ENCODE results near the gene ST6GALNAC4. TPM values are rescaled to one million over a fixed set of nuclear protein-coding genes. Genes with fewer than 3 reads are reported as not detected.

The ST6GALNAC4 gene
- total RNA-seq, 2 experiments from 2014 or later = 118 to 180 TPM

DNA sequence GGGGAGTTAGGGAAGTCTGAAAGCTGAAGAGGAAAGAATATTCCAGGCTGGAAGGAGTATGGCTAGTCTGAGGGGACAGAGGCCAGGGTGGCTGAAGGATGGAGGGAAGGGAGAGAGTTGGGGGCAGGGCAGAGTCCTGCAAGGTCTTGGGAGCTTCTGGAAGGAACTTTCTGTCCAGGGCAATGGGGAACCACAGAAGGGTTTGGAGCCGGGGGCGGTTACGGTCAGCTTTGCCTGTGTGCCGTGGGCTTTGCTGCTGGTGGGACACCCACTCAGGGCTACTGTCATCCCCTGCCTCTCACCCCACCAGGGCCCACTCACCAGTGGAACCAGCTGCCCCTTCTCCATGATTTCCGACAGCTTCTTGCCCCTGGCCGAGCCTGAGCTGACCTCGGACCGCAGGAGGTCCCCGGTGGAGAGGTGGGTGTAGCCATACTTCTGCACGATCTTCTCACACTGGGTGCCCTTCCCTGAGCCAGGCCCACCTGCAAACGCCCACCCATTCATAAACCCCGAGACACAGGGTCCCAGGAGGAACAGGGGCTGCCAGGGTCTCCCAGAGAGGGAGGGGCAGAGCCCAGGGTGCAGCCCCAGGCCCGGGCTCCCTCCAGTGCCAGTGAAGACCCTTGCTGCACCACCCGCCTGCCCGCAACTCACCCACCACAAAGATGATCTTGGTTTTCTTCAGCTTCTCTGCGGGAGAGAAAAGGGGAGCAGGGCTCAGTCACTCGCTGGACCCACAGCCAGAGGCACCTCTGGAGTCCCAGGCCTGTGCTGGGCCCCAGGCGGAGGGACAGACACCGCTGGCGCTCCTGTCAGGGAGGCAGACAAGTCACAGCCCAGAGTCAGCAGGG is 44.2 kb downstream of the ST6GALNAC4 start:
- Histone ChIP-seq H3K9me3 (ENCODE audit: low read length) (no peaks in the 10 kb centered on the region), H3K36me3 (ENCODE audit: insufficient read depth, low read length) (no peaks in the 10 kb centered on the region), H3K9me2 (ENCODE audit: insufficient read depth, low read length) (no peaks in the 10 kb centered on the region), H3K4me3 (ENCODE audit: low read depth, low read length, poor library complexity, severe bottlenecking) (no peak overlapping the region), H3K79me2 (ENCODE audit: insufficient read depth, low read depth, low read length) (no peaks in the 10 kb centered on the region), H3K4me2 (ENCODE audit: low read length) (no peak overlapping the region), H3K4me1 (ENCODE audit: insufficient read depth, low read length, poor library complexity, severe bottlenecking) (no peaks in the 10 kb centered on the region), H4K20me1 (ENCODE audit: insufficient read depth, low read length) (no peaks in the 10 kb centered on the region), H3K27ac (ENCODE audit: low read depth, low read length, poor library complexity, severe bottlenecking) (no peak overlapping the region), H2AFZ (ENCODE audit: low read length) (no peak overlapping the region)
- intact Hi-C loops (cut with micrococcal nuclease; ENCODE audit: unreplicated experiment) = loop anchor here (5.0 to 10.0 kb wide), 2 partner anchors 50 to 368 kb away; no protein-coding TSS in a partner anchor
- TF ChIP-seq EZH2phosphoT487 (IDR thresholded peaks at IDR 0.05; ENCODE audit: borderline replicate concordance, low read depth, low read length) (no peak), CTCF (conservative IDR thresholded peaks at IDR 0.05; ENCODE audit: low read length) (no peak)
- ChIA-PET POLR2A (interaction anchor here (0.6 kb wide), 1 partner anchor 214 kb away, joined by 4 read pairs; no protein-coding TSS in a partner anchor), CTCF (ENCODE audit: unreplicated experiment) (interaction anchor here (0.6 kb wide), 1 partner anchor 70 kb away, joined by 4 read pairs; no protein-coding TSS in a partner anchor)
- no peak for DNase-seq (ENCODE audit: low spot score)
- no TSS peak for BruUV-seq (replicated peaks)

GRCh38 chr9:127871531-127871930 is 45.3 kb downstream of the ST6GALNAC4 start:
- POLR2A ChIA-PET = no interaction called here
- H3K9me3 ChIP-seq (ENCODE audit: low read length) = no peaks in the 10 kb centered on the region
- intact Hi-C loops (cut with micrococcal nuclease; ENCODE audit: unreplicated experiment) = loop anchor here (2.0 to 10.0 kb wide), 4 partner anchors 47 to 367 kb away; no protein-coding TSS in a partner anchor

More at GRCh38 chr9:127871531-127871930, 45.3 kb downstream of the ST6GALNAC4 start:
- no TSS peak for BruUV-seq (replicated peaks)
- Histone ChIP-seq H3K4me2 (ENCODE audit: low read length) (no peak overlapping the region), H3K27ac (ENCODE audit: low read depth, low read length, poor library complexity, severe bottlenecking) (no peak overlapping the region), H3K4me3 (ENCODE audit: low read depth, low read length, poor library complexity, severe bottlenecking) (no peak overlapping the region), H3K4me1 (ENCODE audit: insufficient read depth, low read length, poor library complexity, severe bottlenecking) (no peaks in the 10 kb centered on the region), H2AFZ (ENCODE audit: low read length) (no peak overlapping the region), H4K20me1 (ENCODE audit: insufficient read depth, low read length) (no peaks in the 10 kb centered on the region), H3K36me3 (ENCODE audit: insufficient read depth, low read length) (no peaks in the 10 kb centered on the region), H3K9me2 (ENCODE audit: insufficient read depth, low read length) (no peaks in the 10 kb centered on the region), H3K79me2 (ENCODE audit: insufficient read depth, low read depth, low read length) (no peaks in the 10 kb centered on the region)
- TF ChIP-seq EZH2phosphoT487 (IDR thresholded peaks at IDR 0.05; ENCODE audit: borderline replicate concordance, low read depth, low read length) (no peak), CTCF (conservative IDR thresholded peaks at IDR 0.05; ENCODE audit: low read length) (no peak)
- no peak for DNase-seq (ENCODE audit: low spot score)
- CTCF ChIA-PET (ENCODE audit: unreplicated experiment) = no interaction called here

Measured in OCI-LY7 (cell line).